GM12878 (cell line): Measurements from ENCODE around the gene DNAJC3. TPM values are rescaled to one million over a fixed set of nuclear protein-coding genes. Genes with fewer than 3 reads are reported as not detected.

Source experiments
- BCL3 ChIP-seq: IDR thresholded peaks from 2 replicates; pipeline ENCODE4 v1.6.1; 2011; ENCODE audit warnings: borderline replicate concordance, low read depth, mild to moderate bottlenecking, moderate library complexity, low read length; ENCODE audit not compliant: insufficient read depth, poor library complexity, severe bottlenecking
- CBX5 ChIP-seq: sonication (generic); IDR thresholded peaks from 2 replicates; pipeline ENCODE4 v1.6.1; 2016; ENCODE audit warnings: low read depth, moderate library complexity, mild to moderate bottlenecking, inconsistent platforms
- CREM ChIP-seq: IDR thresholded peaks from 2 replicates; pipeline ENCODE4 v1.6.1; 2014; ENCODE audit warnings: antibody characterized with exemption, low read depth
- CTCF ChIP-seq, 3 experiments: IDR thresholded peaks in 2 of 3; conservative IDR thresholded peaks in 1 of 3; 2 replicates each; pipeline ENCODE4 v1.5.1; 2011; ENCODE audit warnings: low read depth in 3 of 3, low read length in 3 of 3, mild to moderate bottlenecking in 3 of 3, control low read depth in 2 of 3, moderate library complexity in 2 of 3, inconsistent platforms in 1 of 3, mixed read lengths in 1 of 3; ENCODE audit not compliant: control insufficient read depth in 2 of 3, insufficient read depth in 1 of 3; ENCODE audit errors: extremely low read depth in 1 of 3
- EGR1 ChIP-seq, 2 experiments: IDR thresholded peaks; 1 replicate in 1 of 2; 2 replicates in 1 of 2; pipeline ENCODE4 v1.6.1; 2011 to 2012; ENCODE audit warnings: low read depth in 2 of 2, low read length in 2 of 2, borderline replicate concordance in 1 of 2, mild to moderate bottlenecking in 1 of 2, moderate library complexity in 1 of 2
- ETV6 ChIP-seq, 2 experiments: fragments of 450-650 bp in 1 of 2; IDR thresholded peaks in 1 of 2; conservative IDR thresholded peaks in 1 of 2; 2 replicates each; pipeline ENCODE4 v1.6.1; 2014; ENCODE audit warnings: antibody characterized with exemption in 1 of 2, borderline replicate concordance in 1 of 2, low read depth in 1 of 2, mild to moderate bottlenecking in 1 of 2, moderate library complexity in 1 of 2
- EZH2 ChIP-seq: IDR thresholded peaks from 2 replicates; pipeline ENCODE4 v1.6.1; 2012; ENCODE audit warnings: low read depth, mild to moderate bottlenecking, control low read depth, inconsistent platforms, low read length, borderline replicate concordance; ENCODE audit not compliant: control insufficient read depth
- GATAD2B ChIP-seq: fragments of 450-650 bp; conservative IDR thresholded peaks from 2 replicates; pipeline ENCODE4 v1.6.1; 2017; ENCODE audit warnings: low read depth, mild to moderate bottlenecking, moderate library complexity
- IKZF1 ChIP-seq: fragments of 450-650 bp; conservative IDR thresholded peaks from 2 replicates; pipeline ENCODE4 v1.6.1; 2017; ENCODE audit warnings: antibody characterized with exemption, mild to moderate bottlenecking
- JUNB ChIP-seq: IDR thresholded peaks from 2 replicates; pipeline ENCODE4 v1.6.1; 2016; ENCODE audit warnings: antibody characterized with exemption, mild to moderate bottlenecking
- KDM1A ChIP-seq: fragments of 200-600 bp; sonication (generic); IDR thresholded peaks from 2 replicates; pipeline ENCODE4 v1.6.1; 2016; ENCODE audit warnings: borderline replicate concordance
- MEF2B ChIP-seq: fragments of 450-650 bp; IDR thresholded peaks from 2 replicates; pipeline ENCODE4 v1.6.1; 2018; ENCODE audit warnings: mild to moderate bottlenecking, moderate library complexity; ENCODE audit not compliant: partially characterized antibody, poor library complexity, severe bottlenecking
- NFXL1 ChIP-seq: fragments of 450-650 bp; IDR thresholded peaks from 2 replicates; pipeline ENCODE4 v1.6.1; 2017; ENCODE audit warnings: antibody characterized with exemption, mild to moderate bottlenecking, borderline replicate concordance
- POLR2A ChIP-seq: IDR thresholded peaks from 2 replicates; pipeline ENCODE4 v1.6.1; 2011; ENCODE audit warnings: low read depth, mild to moderate bottlenecking, low read length
- POLR2AphosphoS2 ChIP-seq: IDR thresholded peaks from 2 replicates; pipeline ENCODE4 v1.6.1; 2011; ENCODE audit warnings: low read depth, mild to moderate bottlenecking, low read length, improper control_type of control experiment, moderate library complexity
- SIN3A ChIP-seq: IDR thresholded peaks from 2 replicates; pipeline ENCODE4 v1.6.1; 2012; ENCODE audit warnings: low read depth, low read length, improper control_type of control experiment
- SPI1 ChIP-seq: IDR thresholded peaks from 2 replicates; pipeline ENCODE4 v1.6.1; 2011; ENCODE audit warnings: low read depth, mild to moderate bottlenecking, low read length, moderate library complexity, borderline replicate concordance; ENCODE audit not compliant: insufficient read depth
- SREBF1 ChIP-seq: IDR thresholded peaks from 2 replicates; pipeline ENCODE4 v1.6.1; 2012; ENCODE audit warnings: mild to moderate bottlenecking, low read length
- SUPT20H ChIP-seq: IDR thresholded peaks from 2 replicates; pipeline ENCODE4 v1.6.1; 2011; ENCODE audit warnings: low read depth, mild to moderate bottlenecking, low read length, moderate library complexity, borderline replicate concordance; ENCODE audit not compliant: control insufficient read depth
- TCF7 ChIP-seq: IDR thresholded peaks from 2 replicates; pipeline ENCODE4 v1.6.1; 2014; ENCODE audit warnings: antibody characterized with exemption, borderline replicate concordance
- YBX1 ChIP-seq: fragments of 450-650 bp; IDR thresholded peaks from 2 replicates; pipeline ENCODE4 v1.6.1; 2016; ENCODE audit warnings: antibody characterized with exemption
- ZBED1 ChIP-seq: IDR thresholded peaks from 2 replicates; pipeline ENCODE4 v1.6.1; 2016; ENCODE audit warnings: borderline replicate concordance
- ZZZ3 ChIP-seq: IDR thresholded peaks from 2 replicates; pipeline ENCODE4 v1.6.1; 2011; ENCODE audit warnings: low read depth; ENCODE audit not compliant: control insufficient read depth, insufficient read length
- polyA plus RNA-seq, 11 experiments: library from polyadenylated mRNA; depleted of rRNA in 4 of 11; unstranded in 6 of 11; stranded (reverse) in 5 of 11; fragments of >200 nt; fragmentation: Nextera tagmentation in 4 of 11; fragmentation: Illumina TruSeq in 1 of 11; extraction: Ambion mirVana in 4 of 11; extraction: Trizol in 1 of 11; gene quantifications; 1 replicate in 1 of 11; 2 replicates in 10 of 11; pipeline versions ENCODE4 v1.2.1 to v1.2.3, GENCODE V29; 2011 to 2016; ENCODE audit warnings: inconsistent platforms in 2 of 11, missing spikeins in 2 of 11, low read depth in 1 of 11
- total RNA-seq, 4 experiments: library from RNA; depleted of rRNA in 3 of 4; stranded (reverse); fragments of >200 nt in 3 of 4; fragmentation: Illumina TruSeq in 1 of 4; extraction: Trizol in 1 of 4; gene quantifications; 2 replicates each; pipeline versions ENCODE4 v1.2.1 to v1.2.3, GENCODE V29; 2013 to 2021
- TF ChIP-seq, protein P1 (sequence below): fragments of 450-650 bp; IDR thresholded peaks from 2 replicates; pipeline ENCODE4 v1.6.1; 2017; ENCODE audit warnings: mild to moderate bottlenecking

Gene DNAJC3
- total and polyA plus RNA-seq, 10 of the 15 experiments (the other 5 are each of a cell fraction or from before 2014, with no cell fraction given), result 9.3 to 37.4 (median 19.0) TPM

DNA sequence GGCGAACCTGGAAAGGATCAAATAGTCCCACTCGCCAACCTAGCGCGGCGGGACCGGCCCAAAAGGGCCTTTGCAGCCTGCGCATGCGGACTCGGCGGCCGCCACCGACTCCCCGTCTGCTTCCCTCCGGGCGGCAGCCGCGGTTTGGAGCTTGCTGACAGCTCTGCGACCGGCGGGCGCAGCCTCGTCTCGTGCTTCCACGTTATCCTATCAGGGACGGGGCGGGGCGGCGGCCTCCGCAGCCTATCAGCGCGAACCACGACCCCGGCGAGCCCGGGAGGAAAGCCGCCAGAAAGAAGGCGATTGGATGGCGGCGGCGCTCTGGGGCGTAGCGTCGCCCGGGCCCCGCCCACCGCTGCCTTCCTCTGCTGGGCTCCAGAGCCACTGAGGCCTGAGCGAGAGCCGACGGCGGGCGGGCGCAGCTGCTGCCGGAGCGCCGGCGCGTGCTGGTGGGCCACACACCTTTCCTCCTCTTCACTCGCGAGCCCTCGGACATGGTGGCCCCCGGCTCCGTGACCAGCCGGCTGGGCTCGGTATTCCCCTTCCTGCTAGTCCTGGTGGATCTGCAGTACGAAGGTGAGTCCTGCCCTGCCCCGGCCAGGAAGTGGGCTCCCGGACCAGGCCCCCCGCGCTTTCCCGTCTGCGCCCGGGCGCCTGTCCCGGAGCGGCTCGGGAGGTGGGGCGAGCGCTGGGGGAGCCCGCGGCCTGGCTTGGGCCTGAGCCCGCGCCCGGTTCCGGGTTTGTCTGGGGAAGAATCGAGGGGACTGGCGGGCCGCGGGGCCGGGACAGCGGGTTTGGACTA is at the start of gene DNAJC3 (continued):
- TF ChIP-seq SIN3A (no peak), YBX1 (no peak), IKZF1 (peak; percentile 81), MEF2B (peak; percentile 23), ETV6 (conservative IDR thresholded peaks at IDR 0.05 in 1 of 2, IDR thresholded peaks at IDR 0.05 in 1 of 2; ENCODE audit: borderline replicate concordance in 1 of 2, low read depth in 1 of 2) (no peak), SPI1 (no peak), CREM (peak; percentile 47; the same call in 1 of the 2 replicates), CTCF (IDR thresholded peaks at IDR 0.05 in 2 of 3, conservative IDR thresholded peaks at IDR 0.05 in 1 of 3; ENCODE audit: control insufficient read depth in 2 of 3, extremely low read depth in 1 of 3, insufficient read depth in 1 of 3, low read depth in 3 of 3, low read length in 3 of 3) (no peak), CBX5 (no peak), EZH2 (no peak), ZZZ3 (no peak), POLR2AphosphoS2 (peak; percentile 83; the same call in 1 of the 2 replicates), JUNB (no peak), GATAD2B (peak; percentile 85; the same call in 1 of the 2 replicates), TCF7 (no peak), EGR1 (IDR thresholded peaks at IDR 0.05; ENCODE audit: borderline replicate concordance in 1 of 2, low read depth in 2 of 2, low read length in 2 of 2) (no peak; a peak in 1 of 3 replicates), ZBED1 (no peak), SUPT20H (no peak), BCL3 (no peak), NFXL1 (no peak), SREBF1 (no peak), KDM1A (no peak), POLR2A (peak; percentile 98)
- TF ChIP-seq, protein P1, sequence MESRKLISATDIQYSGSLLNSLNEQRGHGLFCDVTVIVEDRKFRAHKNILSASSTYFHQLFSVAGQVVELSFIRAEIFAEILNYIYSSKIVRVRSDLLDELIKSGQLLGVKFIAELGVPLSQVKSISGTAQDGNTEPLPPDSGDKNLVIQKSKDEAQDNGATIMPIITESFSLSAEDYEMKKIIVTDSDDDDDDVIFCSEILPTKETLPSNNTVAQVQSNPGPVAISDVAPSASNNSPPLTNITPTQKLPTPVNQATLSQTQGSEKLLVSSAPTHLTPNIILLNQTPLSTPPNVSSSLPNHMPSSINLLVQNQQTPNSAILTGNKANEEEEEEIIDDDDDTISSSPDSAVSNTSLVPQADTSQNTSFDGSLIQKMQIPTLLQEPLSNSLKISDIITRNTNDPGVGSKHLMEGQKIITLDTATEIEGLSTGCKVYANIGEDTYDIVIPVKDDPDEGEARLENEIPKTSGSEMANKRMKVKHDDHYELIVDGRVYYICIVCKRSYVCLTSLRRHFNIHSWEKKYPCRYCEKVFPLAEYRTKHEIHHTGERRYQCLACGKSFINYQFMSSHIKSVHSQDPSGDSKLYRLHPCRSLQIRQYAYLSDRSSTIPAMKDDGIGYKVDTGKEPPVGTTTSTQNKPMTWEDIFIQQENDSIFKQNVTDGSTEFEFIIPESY, result no peak
